DMS153 treated with DMSO at 0.1 percent for 48 hours (cell line): Measurements from ENCODE around the gene RBM6.

Experiments used
- DNase-seq: peaks from one replicate; lab custom pipeline; 2025; ENCODE audit not compliant: unreplicated experiment; lab: John Stamatoyannopoulos, UW

The RBM6 gene

DNA sequence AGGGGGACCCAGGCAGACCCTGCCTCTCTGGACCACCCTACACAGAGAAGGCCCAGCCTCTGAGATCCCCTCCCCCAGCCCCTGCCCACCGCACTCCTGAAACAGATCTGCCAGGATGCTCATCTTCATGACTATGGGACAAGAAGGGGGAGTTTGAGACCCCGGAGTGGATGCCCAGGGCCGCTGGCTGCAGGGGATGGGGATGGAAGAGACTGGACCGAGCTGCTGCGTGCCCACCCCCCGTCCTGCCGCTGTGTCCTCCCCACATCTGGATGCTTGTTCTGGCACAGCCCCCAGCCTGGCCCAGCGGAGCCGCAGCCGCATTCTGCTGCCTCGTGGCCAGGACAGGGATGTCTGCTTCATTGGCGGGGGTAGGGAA lies 184.8 kb downstream of the RBM6 start:
- DNase-seq = no peak

DNA sequence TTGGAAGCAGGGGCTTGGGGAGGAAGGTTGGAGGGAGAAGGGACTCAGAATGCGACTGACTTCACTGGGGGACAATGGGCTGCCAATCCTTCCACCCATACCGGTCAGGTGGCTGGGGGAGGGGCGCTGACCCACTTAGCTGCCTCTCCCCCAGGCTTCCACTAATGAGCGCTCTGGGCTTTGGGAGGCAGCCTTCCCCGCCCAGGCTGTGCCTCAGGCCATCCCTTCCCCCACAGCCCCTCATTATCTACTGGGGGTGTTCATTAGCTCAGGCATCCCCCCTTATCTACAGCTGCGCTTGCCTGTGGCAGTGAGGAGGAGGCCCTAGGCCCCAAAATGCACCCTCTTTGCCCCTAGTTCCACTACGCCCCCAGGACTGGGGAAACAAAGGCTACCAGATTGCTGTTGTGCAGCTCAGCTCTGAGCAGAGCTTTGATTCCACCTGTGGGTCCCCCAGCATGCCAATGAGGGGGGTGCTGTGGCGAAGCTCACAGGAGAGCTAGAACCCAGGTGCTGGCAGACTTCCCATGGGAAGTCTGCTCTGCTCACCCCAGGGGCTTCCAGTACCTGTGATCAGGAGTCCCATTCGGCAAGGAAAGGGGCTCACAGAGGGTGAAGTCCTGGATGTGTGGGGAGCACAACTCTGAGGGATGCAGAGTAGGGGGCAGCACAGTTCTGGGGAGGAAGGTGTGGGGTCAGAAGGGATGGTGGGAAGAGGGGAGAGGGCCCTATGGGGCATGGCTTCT lies 185.8 kb downstream of the RBM6 start:
- DNase-seq = no peak

DNA sequence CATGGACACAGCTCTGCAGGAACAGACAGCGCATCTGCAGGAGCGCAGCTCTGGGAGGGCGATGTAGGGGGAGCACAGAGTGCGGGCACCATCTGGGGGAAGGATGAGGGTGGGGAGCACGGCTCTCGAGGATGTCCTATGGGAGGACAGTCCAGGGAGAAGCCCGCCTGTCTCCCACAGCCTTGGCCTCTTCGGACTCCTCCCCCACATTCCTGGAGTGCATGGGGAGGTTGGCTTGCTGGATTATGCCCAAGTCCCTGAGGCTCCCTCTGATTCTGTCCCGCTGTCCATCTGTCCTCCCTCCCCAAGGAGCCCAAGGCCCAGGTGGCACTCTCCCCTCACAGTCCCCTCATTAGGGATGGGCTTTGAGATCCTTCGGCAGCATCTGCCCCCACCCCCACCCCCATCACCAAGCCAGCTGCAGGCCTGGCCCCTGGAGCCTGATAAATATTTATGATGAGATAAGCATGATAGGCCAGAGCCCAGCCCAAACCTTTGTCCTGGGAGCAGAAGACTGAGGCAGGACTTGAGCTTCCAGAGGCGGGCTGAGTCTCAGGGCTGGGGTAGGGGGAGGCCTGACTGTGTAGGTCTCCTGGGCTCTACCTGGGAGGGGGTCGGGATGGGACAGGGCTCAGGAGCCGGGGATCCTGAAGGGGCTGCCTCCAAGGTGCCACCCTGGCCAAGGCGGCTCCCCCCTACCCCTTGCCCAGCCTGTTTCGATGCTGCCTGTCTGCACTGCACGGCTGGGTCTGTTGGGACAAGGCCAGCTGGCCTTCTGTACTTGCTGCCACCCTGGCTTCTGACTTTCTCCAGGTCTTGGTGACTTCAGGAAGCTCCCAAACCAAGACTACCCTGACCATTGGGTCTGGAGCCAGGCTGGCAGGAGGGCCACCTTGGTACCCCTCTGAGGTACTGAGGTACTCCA lies 186.6 kb downstream of the RBM6 start:
- DNase-seq = no peak
